Measurements from ENCODE around the gene CDPF1.

- TF ChIP-seq CTCF (IDR thresholded peaks at IDR 0.05) (no peak), POLR2A (IDR thresholded peaks at IDR 0.05) (no peak)
Observed at GRCh38 chr22:46297151-46297812, 47.2 kb upstream of the CDPF1 start.
